ENCODE results near the gene DDOST.

DDOST gene

DNA sequence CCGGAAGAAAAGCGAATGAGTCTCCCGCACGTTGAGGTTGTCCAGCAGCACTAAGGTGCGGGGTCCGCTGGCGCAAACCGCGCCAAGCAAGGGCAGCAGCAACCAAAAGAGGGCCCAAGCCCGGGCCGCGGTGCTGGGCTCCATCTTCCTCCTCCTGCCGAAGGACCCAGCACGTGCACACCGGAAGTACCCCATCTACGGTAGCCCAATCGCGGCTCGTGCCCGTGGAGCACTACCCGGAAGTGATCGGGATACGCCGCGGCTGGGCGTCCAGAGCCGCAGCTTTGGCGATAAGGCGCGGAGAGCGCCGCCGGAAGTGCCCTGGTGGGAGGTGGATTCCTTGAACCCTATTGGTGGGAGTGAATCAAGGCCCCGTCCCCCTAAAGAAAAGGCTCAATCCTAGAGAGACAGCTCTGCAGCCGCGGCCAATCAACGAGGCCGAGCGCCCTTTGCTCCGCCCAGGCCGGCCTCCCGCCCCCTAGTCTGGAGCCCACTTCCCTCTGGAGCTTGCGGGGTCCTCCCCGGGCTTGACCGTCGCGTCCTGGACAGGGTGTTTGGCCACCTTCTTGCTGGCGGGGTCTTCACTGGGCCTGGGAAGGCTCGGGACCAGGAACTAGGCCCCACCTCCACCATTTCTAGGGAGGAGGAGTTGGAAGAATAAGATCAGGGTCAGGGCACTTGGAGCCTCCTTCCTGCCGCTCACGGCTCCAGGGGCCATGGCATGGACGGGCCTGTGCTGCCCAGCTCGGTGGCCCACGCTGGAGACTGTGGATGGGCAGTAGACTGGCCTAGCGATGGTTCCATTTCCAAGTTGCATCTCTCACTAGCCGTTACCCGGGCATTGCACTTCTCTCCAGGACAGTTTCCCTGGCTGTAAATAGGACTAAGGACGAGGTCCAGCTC, at the start of gene DDOST:
Gene DDOST (minus strand): TSS at position 163 of the 903 bp plus-strand sequence. CDS start 19 bp downstream, at position 144.
- DNase-seq (ENCODE audit: low read depth) = peak; percentile 98

DNA sequence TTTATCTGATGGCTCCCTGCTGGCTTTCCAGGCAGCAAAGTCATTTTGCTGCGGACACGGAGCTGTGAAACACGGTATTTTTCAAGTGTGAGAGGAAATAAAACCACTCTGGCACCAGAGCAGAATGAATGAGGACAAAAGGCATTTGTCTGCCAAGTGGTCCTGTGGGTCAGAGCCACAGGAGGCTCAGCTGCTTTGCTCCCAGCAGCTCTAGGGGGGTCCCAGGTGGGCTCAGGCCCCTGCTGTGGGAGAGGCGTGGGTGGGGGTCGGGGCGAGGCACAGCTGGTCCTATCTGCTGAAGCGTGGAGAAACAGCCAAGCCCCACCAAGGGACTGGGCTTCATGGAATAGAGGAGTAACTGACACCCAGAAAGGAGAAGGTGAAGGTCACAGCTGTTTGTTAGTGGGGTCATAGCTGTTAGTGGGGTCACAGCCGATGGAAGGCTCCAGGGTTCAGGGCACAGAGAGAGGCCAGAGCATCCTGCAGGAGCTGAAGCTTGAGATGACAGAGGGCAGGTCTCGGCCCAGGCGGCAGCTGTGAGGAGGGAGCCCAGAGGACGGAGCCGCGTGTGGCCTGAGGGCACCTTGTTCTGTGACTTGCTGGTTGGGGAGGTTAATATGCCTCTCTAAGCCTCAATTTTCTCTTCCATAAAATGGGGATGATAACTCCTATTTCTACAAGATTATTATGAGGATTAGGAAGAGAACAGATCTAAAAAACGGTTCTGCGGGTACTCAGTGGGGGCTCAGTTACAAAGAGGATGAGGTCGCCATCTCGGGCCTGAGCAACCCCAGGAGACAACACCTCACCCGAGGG, 49.5 kb upstream of the DDOST start:
- no peak for DNase-seq (ENCODE audit: low read depth)

DNA sequence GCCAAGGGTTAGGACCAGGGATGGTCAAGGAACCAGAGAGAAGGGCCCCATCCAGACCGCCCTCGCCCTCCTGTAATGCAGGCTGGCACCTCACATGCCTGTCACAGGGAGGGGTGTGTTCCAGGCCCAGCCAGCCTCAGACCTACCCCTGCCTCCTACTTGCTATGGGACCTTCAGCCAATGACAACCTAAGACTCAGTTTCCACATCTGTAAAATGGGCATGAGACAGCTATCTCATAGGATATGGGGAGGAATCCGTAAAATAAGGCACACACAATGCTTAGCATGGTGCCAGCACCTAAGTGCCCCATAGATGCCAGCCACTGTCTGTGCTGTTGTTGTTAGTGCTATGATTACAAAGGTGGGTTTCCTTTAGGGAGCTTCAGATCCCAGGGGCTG, 48.7 kb upstream of the DDOST start:
- no peak for DNase-seq (ENCODE audit: low read depth)

DNA sequence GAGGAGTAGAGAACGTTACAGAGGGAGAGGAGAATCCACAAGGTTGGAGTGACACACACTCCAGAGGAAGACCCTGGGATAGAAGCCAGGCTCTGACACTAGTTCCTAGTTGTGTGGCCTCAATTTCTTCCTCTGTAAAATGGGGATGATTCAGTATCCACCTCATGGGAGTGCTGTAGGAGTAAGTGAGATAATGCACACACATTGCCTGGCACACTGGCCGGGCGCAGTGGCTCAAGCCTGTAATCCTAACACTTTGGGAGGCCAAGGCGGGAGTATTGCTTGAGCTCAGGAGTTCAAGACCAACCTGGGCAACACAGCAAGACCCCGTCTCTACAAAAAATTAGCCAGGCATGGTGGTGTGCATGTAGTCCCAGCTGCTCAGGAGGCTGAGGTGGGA, 47.7 kb upstream of the DDOST start:
- no peak for DNase-seq (ENCODE audit: low read depth)

DNA sequence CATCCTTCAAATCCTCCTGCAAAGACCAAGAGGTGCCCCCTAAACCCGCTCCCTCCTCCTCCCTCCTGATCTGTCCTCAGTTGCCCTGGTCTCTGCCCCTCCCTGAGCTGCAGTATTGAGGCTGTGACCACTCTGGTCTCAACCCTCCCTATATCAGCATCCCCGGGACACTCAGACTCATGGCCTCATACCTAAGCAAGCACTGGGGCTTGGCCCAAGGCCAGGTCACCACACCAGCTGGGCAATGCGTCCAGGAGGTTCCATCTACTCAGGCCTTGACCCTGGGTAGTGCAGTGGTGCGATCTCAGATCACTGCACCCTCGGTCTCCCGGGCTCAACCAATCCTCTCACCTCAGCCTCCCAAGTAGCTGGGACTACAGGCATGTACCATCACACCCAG, 46.9 kb upstream of the DDOST start:
- no peak for DNase-seq (ENCODE audit: low read depth)

DNA sequence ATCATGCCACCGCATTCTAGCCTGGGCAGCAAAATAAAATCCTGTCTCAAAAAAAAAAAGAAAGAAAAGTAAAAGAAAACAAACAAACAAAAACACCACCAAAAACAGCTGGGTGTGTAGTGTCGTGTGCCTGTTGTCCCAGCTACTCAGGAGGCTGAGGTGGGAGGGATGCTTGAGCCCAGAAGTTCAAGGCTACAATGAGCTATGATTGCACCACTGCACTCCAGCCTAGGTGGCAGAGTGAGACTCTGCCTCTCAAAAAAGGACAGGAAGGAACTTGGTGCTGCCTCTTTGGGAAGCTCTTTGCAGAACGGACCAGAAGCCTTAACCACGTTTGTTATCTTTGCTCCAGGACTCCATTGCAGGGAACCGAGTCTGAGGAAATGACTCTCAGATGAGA, 45.7 kb upstream of the DDOST start:
- no peak for DNase-seq (ENCODE audit: low read depth)

DNA sequence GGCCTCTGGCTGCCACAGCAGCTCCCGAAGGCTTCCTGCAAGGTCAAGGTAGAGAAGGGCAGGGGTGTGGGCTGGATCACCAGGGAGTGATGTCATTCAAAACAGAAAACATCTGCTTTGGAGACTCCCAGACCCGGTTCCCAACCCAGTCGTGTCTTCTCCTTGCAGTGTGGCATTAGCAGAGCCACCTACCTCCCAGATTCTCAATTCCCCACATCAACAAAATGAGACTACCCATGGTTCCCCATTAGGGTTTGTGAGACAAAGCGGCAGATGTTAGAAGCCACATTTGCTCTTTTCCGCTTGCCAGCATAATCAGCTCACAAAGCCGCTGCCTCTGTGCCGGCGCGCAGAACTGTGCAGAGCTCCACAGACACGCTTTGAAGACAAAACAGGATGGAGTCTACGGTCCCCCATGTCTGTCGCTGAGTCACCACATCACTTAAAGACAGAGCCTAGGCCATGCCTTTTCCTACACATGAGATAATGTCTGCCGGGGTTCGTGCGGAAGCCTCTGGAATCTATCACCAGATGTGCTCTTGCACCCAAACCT, 44.1 kb upstream of the DDOST start:
- no peak for DNase-seq (ENCODE audit: low read depth)

DNA sequence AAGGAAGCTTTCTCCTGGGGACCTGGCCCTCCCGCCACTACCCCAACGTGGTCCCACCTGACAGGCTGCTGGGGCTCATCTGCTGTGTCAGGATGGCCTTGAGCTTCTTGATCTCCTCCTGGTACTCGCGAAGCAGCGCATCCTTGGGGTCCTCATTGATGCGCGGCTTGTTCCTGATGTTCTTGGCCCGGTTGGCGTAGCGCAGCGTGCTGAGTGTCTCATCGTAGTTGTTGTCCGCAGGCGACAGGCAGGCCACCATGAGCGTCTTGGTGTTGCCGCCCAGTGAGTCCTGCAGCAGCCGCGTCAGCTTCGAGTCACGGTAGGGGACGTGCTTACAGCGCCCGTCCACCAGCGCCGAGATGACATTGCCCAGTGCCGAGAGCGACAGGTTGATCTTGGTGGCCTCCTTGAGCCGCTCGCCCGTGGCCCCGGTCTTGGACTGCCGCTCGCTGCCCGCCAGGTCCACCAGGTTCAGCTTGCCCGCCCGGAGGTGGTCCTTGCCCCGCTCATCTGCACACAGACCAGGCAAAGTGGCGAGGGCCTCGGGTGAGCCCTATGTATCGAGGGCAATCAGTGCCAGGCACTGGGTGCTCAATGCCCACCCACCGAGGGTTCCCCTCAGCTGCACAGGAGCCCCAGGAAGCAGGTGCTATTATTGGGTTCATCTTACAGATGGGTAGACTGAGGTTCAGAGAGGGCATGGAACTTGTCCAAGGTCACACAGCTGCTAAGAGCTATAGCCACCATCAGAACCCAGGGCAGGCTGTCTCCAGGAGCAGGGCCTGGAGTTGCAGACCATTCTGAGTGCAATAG, 43.4 kb upstream of the DDOST start:
- DNase-seq (ENCODE audit: low read depth) = no peak

DNA sequence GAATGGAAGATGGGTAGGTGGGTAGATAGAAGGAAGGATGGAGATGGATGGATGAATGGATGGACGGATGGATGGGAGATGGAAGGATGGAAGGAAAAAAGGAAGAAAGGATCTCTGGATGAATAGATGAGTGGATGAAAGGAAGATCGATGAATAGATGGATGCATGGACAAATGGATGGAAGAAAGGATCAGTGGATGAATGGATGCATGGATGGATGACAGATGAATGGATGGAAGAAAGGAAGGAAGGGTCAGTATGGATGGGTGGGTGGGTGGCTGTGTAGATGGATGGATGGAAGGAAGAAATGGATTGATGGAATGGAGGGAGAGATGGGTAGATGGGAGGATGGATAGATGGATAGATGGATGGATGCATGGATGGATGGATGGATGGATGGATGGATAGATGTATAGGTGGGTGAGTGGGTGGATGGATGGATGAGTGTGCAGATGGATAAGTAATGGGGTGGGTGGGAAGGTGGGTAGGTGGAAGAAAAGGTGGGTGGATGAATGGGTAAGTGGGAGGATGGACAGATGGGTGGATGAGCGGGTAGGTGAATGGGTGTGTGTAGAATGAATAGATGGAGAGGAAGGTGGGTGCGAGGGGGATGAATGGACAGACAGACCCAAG, 42.1 kb upstream of the DDOST start:
- no peak for DNase-seq (ENCODE audit: low read depth)

DNA sequence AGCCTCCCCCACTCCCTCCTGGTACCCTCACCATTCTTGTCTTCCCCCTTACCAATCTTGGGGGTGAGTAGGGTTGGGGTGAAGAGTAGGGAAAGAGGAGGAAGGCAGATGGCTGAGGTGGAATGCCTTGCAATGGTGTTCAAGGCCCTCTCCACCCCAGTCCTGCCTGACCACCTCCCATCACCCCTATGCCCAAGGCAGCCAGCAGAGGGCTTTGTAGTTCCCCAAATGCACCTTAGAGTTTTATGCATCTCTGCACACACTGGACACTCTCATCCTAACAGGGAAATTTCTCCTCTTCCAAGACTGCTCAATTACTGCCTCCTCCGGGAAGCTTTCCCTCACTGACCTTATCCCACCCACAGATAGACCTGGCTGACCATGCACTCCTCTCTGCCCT, 41.2 kb upstream of the DDOST start:
- DNase-seq (ENCODE audit: low read depth) = peak; percentile 33

DNA sequence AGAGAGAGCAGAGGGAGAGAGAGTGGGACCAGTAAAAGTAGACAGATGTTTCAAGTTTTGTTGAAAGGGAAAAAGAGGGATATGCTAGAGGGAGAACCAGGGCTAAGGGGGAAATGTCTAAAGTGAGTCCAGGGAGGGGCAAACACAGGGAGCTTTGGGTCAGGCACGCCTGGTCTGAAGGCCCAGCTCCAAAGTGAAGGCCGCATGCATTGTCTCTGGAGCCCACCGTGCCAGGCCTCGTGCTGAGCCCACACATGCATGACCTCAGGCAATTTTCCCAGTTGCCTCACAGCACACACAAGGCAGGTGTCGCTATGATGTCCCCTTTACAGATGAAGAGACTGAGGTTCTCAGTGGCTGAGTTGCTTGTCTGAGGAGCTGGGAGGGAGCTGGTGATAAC, 40.7 kb upstream of the DDOST start:
- DNase-seq (ENCODE audit: low read depth) = no peak

DNA sequence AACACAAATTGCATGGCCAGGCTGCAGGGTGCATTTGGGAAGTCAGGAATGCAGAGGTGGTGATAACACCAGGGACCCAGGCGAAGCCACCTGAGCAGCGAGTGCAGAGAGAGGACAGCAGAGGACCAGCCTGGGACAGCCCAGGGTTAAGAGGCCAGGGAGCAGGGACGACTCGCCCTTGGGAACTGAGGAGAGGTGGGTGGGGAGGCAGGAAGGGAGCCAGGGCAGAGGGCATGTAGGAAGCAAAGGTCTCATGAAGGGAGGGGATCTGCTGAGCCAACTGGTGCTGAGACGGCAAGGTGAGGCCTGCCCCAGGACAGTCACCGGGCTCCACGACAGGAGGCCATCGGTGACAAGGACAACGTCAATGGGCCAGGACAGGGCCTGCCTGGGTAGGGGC, 40.3 kb upstream of the DDOST start:
- DNase-seq (ENCODE audit: low read depth) = no peak

DNA sequence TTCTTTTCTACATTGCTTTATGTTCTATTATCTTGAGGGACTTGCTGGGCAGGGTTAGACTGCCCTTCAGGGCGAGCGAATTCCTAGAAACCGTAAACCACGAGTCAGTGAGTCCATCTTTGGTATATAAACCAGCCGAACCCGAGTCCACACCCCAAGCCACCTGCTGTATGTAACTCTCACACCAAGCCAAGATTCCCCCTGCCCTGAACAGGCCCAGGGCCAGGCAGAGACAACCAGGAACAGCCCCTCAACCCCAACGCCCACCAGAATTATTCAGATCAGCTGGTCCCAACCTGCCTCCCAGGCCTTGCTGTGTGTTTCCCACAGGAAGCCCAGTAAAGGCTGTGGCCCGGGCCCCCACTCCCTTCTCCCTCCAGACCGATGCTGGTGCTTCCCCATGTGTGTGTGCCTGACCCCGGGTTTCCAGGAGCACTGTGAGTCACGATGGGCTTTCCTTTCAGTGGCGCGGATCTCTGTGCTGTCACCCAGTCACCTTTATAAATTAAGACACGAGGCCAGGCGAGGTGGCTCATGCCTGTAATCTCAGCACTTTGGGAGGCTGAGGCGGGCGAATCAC, 39.6 kb upstream of the DDOST start:
- DNase-seq (ENCODE audit: low read depth) = no peak

DNA sequence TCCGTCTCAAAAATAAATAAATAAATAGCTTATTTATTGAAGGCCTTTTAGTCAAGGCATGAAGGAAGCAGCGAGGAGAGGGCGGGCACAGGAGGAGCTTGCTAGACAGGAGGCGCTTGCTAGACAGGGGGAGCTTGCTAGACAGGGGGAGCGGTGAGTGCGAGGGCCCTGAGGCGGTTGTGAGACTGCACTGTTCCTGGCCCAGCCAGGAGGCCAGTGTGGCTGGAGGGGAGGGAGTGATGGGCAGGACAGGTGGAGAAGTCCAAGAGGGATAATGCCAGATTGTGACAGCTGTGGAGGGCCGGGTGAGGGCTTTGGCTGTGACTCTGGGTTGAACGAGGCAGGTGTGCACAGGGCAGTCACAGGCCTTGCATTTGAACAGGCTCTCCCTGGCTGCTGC, 38.4 kb upstream of the DDOST start:
- no peak for DNase-seq (ENCODE audit: low read depth)

DNA sequence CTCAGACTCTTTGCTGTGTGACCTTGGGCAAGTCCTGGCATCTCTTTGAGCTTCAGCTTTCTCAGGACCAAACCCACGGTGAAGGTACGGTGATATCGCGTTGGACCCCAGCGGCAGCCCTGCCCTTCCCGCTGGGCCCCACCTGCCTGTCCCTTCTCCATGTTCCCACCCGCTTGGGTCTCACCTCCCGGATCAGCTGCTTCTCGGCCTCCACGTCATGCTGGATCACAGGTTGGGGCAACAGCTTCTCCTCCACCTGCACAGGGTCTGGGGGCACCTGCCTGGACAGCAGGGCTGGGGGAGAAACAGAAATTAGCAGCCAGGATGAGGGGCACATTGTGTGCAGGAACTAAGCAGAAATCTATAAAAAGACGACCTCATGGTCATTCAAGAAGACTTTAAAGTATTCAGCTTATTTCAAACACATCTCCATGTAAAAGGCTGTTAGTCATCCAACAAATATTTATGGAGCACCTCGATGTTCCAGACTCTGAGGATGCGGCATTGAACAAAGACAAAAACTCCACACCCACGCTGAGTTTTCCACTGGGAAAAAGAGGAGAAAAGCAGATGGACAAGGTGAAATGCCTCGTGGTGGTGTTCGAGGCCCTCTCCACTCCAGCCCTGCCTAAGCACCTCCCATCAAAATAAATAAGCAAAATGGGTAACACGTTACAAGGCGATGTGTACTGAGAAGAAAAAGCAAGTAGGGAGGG, 37.2 kb upstream of the DDOST start:
- peak; percentile 41 for DNase-seq (ENCODE audit: low read depth)

DNA sequence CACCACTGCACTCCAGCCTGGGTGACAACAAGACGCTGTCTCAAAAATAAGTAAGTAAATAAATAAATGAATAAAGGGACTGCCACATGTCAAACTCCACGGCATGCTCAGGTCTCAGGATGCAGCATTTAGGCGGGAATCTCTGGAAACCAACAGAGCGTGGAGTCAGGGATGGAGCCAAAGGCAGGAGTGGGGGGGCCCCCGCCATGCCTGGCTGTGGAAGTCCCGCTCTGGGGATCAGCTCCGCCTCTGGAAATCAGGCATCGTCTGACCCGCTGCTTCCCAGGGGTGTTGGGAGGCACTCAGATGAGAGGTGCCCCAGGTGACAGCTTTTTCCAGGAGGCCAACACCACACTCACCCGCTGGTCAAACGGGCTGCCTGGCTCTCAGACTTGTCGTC, 36.4 kb upstream of the DDOST start:
- no peak for DNase-seq (ENCODE audit: low read depth)

DNA sequence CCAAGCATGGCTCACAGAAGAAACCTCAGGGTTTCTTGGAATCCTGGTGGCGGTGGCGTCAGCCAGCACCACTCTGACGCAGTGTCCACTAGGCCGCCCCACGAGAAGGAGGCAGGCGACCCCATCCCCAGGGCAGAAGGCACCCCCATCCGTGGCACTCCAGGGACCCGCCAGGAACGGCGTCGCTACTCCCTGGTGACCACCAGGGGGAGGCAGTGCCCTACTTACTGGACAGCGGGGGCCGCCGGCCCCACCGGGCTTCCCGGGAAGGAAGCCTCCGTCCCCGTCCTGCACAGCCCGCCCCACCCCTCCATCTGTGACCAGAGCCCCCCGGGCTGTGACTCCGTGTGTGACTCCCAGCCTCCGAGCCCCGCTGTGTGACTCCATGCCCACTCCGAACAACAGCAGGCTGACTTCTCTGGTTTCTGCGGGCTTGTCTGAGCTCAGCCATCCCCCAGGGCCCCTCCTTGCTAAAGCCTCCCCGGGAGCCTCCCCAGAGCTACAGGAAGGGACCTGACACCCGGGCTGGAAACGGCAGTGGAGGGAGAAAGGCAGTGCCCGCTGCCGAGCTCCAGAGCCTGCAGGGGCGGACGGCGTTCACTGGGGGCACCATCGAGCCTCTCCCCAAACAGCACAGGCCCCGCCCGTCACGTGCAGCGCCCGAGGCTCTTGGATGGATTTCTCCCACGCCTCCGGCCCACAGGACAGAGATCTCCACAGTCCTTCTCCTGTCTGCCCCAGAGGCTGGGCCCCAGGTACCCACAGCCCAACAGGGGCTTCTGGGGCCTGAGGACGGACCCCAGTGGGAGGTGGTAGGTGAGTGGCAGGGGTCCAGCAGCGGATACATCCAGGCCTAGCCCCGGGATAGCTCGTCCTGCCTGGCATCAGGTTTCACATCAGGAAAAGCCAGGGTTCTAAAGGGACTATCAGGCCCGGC, 35.5 kb upstream of the DDOST start:
- DNase-seq (ENCODE audit: low read depth) = peak; percentile 90

DNA sequence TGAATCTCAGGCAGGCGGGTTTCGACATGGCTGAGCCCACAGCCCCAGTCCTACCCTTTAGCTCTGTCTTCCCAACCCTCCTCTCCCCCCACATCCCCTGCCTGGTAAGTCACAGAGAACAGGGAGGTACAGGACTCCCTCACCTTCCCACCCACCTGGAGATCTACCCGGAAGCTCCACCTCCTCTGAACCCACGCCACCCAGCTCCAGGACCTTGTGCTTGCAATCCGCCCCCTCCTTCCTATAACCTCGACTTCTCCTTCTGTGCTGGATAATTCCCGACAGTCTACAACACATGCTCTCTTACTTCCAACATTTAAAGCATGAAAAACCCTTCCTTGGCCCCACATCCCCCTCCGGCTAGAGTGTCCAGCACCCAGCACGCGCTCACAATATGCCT, 34.3 kb upstream of the DDOST start:
- no peak for DNase-seq (ENCODE audit: low read depth)

DNA sequence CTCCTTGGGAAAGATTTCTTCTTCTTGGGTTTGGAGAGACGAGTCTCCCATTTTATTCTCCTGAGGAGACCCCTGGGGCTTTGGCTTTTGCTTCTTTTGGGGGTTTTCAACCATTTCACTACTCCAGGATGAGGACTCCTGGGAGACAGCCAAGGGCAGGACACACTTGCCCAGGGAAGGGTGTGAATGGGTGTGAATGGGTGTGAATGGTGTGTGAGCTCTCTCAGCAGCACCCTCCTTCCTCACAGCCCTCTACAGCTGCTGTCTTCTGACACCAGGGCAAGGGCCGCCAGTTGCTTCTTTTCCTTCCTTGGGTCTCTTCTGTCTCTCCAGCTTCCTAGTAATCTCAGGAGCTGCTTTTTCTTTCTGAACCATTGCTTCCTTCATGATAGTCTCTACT, 32.5 kb upstream of the DDOST start:
- no peak for DNase-seq (ENCODE audit: low read depth)
